Heart right ventricle (tissue), 16 donors: Measurements from ENCODE around the gene CDC42BPA. TPM values are rescaled to one million over a fixed set of nuclear protein-coding genes. Genes with fewer than 3 reads are reported as not detected.
A peak's percentile ranks its signal among the peaks of the same experiment; 100 is the strongest.

Experiments
- ATAC-seq, 8 donors: fragments of 200-7000 bp; cut with Tn5 transposase; one replicate each; pipeline ENCODE4 v1.9.1; 2020; ENCODE audit warnings: mild to moderate bottlenecking in 8 of 8, moderate library complexity in 8 of 8, moderate number of reproducible peaks in 1 of 8
- DNase-seq, 2 donors: peaks; one replicate each; pipeline ENCODE4 v3.0.0-alpha.2; 2020
- H3K27ac ChIP-seq, 10 donors: fragments of 200-600 bp; sonication (generic) in 2 of 10; one replicate each; pipeline versions ENCODE4 v1.5.0 to v1.8.0; 2020 to 2022; ENCODE audit warnings: mild to moderate bottlenecking in 3 of 10
- H3K27me3 ChIP-seq, 7 donors: fragments of 200-600 bp; one replicate each; pipeline ENCODE4 v1.8.0; 2021 to 2022; ENCODE audit warnings: mild to moderate bottlenecking in 2 of 7
- H3K36me3 ChIP-seq, 9 donors: fragments of 200-600 bp; sonication (generic) in 1 of 9; one replicate each; pipeline versions ENCODE4 v1.5.0 to v1.8.0; 2020 to 2022; ENCODE audit warnings: mild to moderate bottlenecking in 2 of 9
- H3K4me1 ChIP-seq, 9 donors: fragments of 200-600 bp; sonication (generic) in 1 of 9; one replicate each; pipeline versions ENCODE4 v1.5.0 to v1.8.0; 2020 to 2022; ENCODE audit warnings: mild to moderate bottlenecking in 4 of 9
- H3K4me3 ChIP-seq, 10 donors: fragments of 200-600 bp; sonication (generic) in 2 of 10; one replicate each; pipeline versions ENCODE4 v1.5.0 to v1.8.0; 2020 to 2022; ENCODE audit warnings: mild to moderate bottlenecking in 7 of 10, moderate library complexity in 2 of 10
- H3K9me3 ChIP-seq, 11 donors: fragments of 200-600 bp in 10 of 11; sonication (generic) in 2 of 11; one replicate each; pipeline versions ENCODE4 v1.5.0 to v1.8.0; 2013 to 2022; ENCODE audit warnings: mild to moderate bottlenecking in 2 of 11, control low read depth in 1 of 11, moderate library complexity in 1 of 11
- WGBS, 2 donors: extraction: QIAGEN DNeasy Blood & Tissue Kit; methylation state at CpG; one replicate each; pipeline ENCODE4 v1.1.7; 2013; ENCODE audit warnings: inconsistent platforms in 1 of 2; 5-methylcytosine and 5-hydroxymethylcytosine counted together
- intact Hi-C, 10 donors: fragments of 100-400 bp; cut with DNase I; formaldehyde crosslinking; loops; one replicate each; pipeline versions ENCODE4 v1.11.1 to v1.14.2; 2022
- polyA plus RNA-seq, 2 donors: library from polyadenylated mRNA; stranded (reverse); fragments of 200-250 nt; gene quantifications; one replicate each; pipeline ENCODE4 v1.2.3, GENCODE V29; 2013
- total RNA-seq, 10 donors: library from RNA; stranded (reverse); fragmentation: NEBNext Ultra II Directional in 3 of 10; extraction: Animal tissue kit (Norgen Biotek cat#: 25700) in 3 of 10; gene quantifications; one replicate each; pipeline versions ENCODE4 v1.2.1 to v1.2.4, GENCODE V29; 2021 to 2023
- TF ChIP-seq, protein P1 (sequence below), 9 donors: fragments of 200-600 bp; sonication (generic) in 2 of 9; IDR thresholded peaks; one replicate each; pipeline versions ENCODE4 v1.5.0 to v1.8.0; 2021 to 2022; ENCODE audit warnings: antibody characterized with exemption in 9 of 9, mild to moderate bottlenecking in 5 of 9, moderate library complexity in 1 of 9
- donor health status: Arrhythmogenic right ventricular cardiomyopathy.
- donor health status: ischemic (EF 13 %, LVEDD 7.1; RV severe dilation, severe dysfunction).
- donor health status: healthy with polysubstance abuse.
- donor health status: DM: no; HTN: yes; CAD: no.
- donor health status: DM: no; HTN: no; CAD: no.
- donor health status: ischemic (EF 25% LVEDD 6.9; RV normal size, moderate dysfunction).
- donor health status: ischemic (EF 25% LVEDD 5.7; RV mildly dilated, moderate dysfunction).
- donor health status: healthy.
- donor health status: DM: yes; HTN: yes; CAD: no.
- donor health status: Ischemic cardiomyopathy.
- donor health status: ischemic (EF 35%, LVEDD 5.7; RV mildly dilated, moderate dysfunction).
- donor health status: nonischemic (EF 11% LVEDD 7.7; RV severe dilation, severe dysfunction).
- donor health status: DM: yes; HTN: yes; CAD: no.
- donor health status: PGD.
- donor health status: ischemic (EF 29% LVEDD 5.4; RV normal size, mild dysfunction).
- donor health status: nonischemic (EF 23%, LVEDD 6.1; RV moderate dilation, normal function).

The CDC42BPA gene
- total and polyA plus RNA-seq, 12 donors: 8.6 to 39.5 (median 31.5) TPM

DNA sequence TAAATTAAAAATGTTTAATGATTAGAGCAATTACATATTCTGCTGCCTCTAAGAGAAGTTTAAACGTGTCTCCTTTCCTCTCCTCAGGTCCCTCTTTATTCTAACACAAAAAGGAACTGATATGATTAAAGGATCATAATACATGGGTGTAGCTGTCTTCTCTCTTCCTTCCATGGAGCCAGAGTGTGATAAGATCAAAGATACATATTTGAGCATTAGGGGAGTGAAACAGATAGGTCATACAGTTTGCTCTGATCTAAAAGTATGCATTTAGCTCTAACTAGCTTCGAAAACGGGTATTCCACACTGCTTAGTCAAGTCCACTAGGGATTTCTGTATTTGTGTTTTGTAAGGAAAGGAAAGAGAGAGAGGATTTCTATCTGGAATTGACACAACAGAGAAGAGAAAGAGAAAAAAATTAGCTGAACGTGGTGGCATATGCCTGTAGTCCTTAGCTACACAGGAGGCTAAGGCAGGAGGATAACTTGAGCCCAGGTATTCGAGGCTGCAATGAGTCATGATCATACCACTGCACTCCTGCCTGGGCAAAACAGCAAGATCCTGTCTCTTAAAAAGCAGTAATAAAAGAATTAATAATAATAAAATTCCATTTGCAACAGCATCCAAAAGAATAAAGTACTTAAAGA, 63.1 kb downstream of the CDC42BPA start:
- TF ChIP-seq, protein P1, sequence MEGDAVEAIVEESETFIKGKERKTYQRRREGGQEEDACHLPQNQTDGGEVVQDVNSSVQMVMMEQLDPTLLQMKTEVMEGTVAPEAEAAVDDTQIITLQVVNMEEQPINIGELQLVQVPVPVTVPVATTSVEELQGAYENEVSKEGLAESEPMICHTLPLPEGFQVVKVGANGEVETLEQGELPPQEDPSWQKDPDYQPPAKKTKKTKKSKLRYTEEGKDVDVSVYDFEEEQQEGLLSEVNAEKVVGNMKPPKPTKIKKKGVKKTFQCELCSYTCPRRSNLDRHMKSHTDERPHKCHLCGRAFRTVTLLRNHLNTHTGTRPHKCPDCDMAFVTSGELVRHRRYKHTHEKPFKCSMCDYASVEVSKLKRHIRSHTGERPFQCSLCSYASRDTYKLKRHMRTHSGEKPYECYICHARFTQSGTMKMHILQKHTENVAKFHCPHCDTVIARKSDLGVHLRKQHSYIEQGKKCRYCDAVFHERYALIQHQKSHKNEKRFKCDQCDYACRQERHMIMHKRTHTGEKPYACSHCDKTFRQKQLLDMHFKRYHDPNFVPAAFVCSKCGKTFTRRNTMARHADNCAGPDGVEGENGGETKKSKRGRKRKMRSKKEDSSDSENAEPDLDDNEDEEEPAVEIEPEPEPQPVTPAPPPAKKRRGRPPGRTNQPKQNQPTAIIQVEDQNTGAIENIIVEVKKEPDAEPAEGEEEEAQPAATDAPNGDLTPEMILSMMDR (IDR thresholded peaks at IDR 0.05): no peak
- Histone ChIP-seq H3K4me3 (no peak overlapping the region), H3K9me3 (no peaks in the 10 kb centered on the region), H3K27me3 (no peaks in the 10 kb centered on the region), H3K36me3 (peaks cover 0 to 10% (median 0%) of the 10 kb centered on the region in 9 donors), H3K27ac (no peak overlapping the region), H3K4me1 (peaks cover 0 to 20% (median 10%) of the 10 kb centered on the region in 9 donors)
- peak in 1 of 8 donors; percentile 31 for ATAC-seq
- no peak for DNase-seq
- WGBS, 2 donors: 62 to 67% methylated on average over 5 of the region's 5 CpGs
- intact Hi-C loops: no loop called here

DNA sequence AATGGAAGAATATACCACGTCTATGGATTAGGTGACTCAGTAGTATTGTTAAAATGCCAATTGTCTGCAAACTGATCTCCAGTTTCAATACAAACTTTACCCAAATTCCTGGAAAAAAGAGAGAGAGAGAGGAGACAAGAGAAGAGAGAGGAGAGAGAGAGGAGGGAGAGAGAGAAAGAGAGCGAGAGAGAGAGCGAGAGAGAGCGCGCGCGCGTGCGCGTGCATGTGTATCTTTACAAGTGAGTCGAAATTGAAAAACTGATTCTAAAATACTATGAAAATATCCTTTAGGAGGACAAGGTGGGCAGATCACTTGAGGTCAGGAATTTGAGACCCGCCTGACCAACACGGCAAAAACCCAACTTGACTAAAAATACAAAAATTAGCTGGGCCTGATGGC, 65.2 kb downstream of the CDC42BPA start:
- intact Hi-C loops: no loop called here
- H3K36me3 ChIP-seq: peaks cover 0 to 10% (median 0%) of the 10 kb centered on the region in 9 donors
- TF ChIP-seq, protein P1 (IDR thresholded peaks at IDR 0.05): no peak
- no peak overlapping the region for H3K4me3 ChIP-seq
- H3K4me1 ChIP-seq: peaks cover 0 to 10% (median 0%) of the 10 kb centered on the region in 9 donors
- peaks cover 0 to 10% (median 0%) of the 10 kb centered on the region in 11 donors for H3K9me3 ChIP-seq
- DNase-seq (no peak), ATAC-seq (no peak)
- no peaks in the 10 kb centered on the region for H3K27me3 ChIP-seq
- H3K27ac ChIP-seq: no peak overlapping the region
- 93 to 98% methylated on average over 13 of the region's 13 CpGs for WGBS, 2 donors

DNA sequence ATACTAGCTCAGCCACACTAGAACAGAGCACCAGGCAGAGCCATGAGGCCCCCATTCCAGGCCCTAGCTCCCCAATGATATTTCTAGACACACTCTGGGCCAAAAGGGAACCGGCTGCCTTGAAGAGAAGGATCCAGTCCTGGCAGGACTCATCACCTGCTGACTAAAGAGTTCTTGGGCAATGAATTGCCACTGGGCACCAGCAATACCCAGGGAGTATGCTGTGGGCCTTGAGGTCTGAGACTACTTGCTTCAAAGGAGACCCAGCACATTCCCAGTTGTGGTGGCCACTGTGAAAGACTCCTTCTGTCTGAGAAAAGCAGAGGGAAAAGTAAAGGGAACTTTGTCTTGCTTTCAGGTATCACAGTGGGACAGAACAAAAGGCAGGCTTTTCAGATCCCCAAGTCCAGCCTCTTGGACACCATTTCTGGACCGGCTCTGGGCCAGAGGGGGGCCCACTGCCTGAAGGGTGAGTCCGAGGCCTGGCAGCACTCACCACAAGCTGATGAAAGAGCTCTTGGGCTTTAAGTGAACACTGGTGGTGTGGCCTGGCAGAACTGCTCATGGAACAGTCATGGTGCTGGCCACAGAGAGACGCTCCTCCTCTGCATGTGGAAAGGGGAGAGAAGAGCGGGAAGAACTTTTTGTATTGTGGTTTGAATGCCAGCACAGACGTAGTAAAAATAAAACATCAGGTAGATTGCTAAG, 72.5 kb downstream of the CDC42BPA start:
- DNase-seq (peak; percentile 31 to 40), ATAC-seq (peak; percentile 59 to 95 (median 86))
- intact Hi-C loops: loop anchor here in 2 of 10 donors (5.0 to 10.0 kb wide), 2 partner anchors 192 to 331 kb away; no protein-coding TSS in a partner anchor
- Histone ChIP-seq H3K9me3 (peaks cover 0 to 16% (median 0%) of the 10 kb centered on the region in 11 donors), H3K27me3 (no peaks in the 10 kb centered on the region), H3K4me1 (peaks cover 0 to 53% (median 14%) of the 10 kb centered on the region in 9 donors), H3K4me3 (no peak overlapping the region), H3K36me3 (peaks cover 0 to 7% (median 0%) of the 10 kb centered on the region in 9 donors), H3K27ac (peak overlapping the region in 7 of 10 donors; percentile 6 to 54 (median 24))
- TF ChIP-seq, protein P1 (IDR thresholded peaks at IDR 0.05): peak in 3 of 9 donors; percentile 21 to 40 (median 29)
- WGBS, 2 donors: 53 to 62% methylated on average over 6 of the region's 6 CpGs

DNA sequence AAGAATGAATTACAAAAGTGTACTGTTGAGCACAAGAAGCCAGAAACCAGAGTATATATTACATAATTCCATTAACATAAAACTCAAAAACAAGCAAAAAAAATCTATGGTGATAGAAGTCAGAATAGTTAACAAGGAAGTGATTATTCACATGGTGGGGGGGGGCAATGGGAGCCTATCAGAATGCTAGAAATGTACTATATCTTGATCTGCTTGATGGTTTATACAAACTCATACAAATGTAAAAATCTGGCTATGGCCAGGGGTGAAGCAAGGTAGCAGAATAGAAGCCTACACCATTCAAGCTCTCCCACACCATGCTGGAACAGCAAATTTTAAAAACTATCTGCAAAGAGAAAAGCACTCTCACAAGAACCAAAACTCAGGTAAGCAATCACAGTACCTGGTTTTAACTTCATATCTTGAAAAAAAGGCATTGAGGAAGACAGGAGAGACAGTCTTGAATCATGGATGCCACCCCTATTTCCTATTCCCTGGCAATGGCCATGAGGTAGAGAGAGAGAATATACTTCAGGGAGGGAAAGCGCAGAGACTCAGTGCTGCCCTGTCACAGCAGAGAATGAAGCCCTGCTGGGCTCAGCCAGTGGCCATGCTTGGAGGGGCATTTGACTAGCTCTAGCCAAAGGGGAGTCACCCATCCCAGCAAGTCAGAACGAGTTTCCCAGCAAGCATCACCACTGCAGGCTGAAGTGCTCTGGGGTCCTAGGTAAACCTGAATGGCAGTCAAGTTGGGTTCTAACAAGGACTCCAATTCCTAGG, 73.8 kb downstream of the CDC42BPA start:
- WGBS, 2 donors: 88 to 93% methylated on average over 2 of the region's 2 CpGs
- TF ChIP-seq, protein P1 (IDR thresholded peaks at IDR 0.05): no peak
- ATAC-seq: peak in 6 of 8 donors; percentile 23 to 50 (median 36)
- Histone ChIP-seq H3K4me1 (peaks cover 0 to 59% (median 17%) of the 10 kb centered on the region in 9 donors), H3K27me3 (no peaks in the 10 kb centered on the region), H3K27ac (peak overlapping the region in 8 of 10 donors; percentile 14 to 69 (median 32)), H3K9me3 (peaks cover 0 to 16% (median 0%) of the 10 kb centered on the region in 11 donors), H3K36me3 (peaks cover 0 to 7% (median 0%) of the 10 kb centered on the region in 9 donors), H3K4me3 (no peak overlapping the region)
- no peak for DNase-seq
- intact Hi-C loops: loop anchor here in 5 of 10 donors (5.0 to 10.0 kb wide), 4 partner anchors 68 to 330 kb away; partner anchors contain the start of gene CDC42BPA (in 2 of the 5)
